GM19238 (cell line): Measurements from ENCODE around the gene FAM204A.

ENCODE experiments used
- DNase-seq: peaks from one replicate; pipeline ENCODE4 v3.0.0; 2011; ENCODE audit warnings: low spot score; ENCODE audit not compliant: insufficient read length

FAM204A gene

GRCh38 chr10:118341791-118342637 is at the start of gene FAM204A:
TSS of gene FAM204A (minus strand) at chr10:118342324. CDS start at chr10:118336415, 5,909 bp downstream.
- DNase-seq: peak; percentile 90

GRCh38 chr10:118383699-118384098 is 41.6 kb upstream of the FAM204A start:
- no peak for DNase-seq

- DNase-seq: no peak
Observed at GRCh38 chr10:118383063-118383689, 41.1 kb upstream of the FAM204A start.

GRCh38 chr10:118374404-118374803 is 32.3 kb upstream of the FAM204A start:
- no peak for DNase-seq

- DNase-seq: no peak
Observed at GRCh38 chr10:118373786-118374185, 31.7 kb upstream of the FAM204A start.

- DNase-seq: no peak
Observed at GRCh38 chr10:118370499-118370898, 28.4 kb upstream of the FAM204A start.

GRCh38 chr10:118369641-118370205 is 27.6 kb upstream of the FAM204A start:
- no peak for DNase-seq

- no peak for DNase-seq
Observed at GRCh38 chr10:118365702-118366101, 23.6 kb upstream of the FAM204A start.

GRCh38 chr10:118362103-118362502 is 20.0 kb upstream of the FAM204A start:
- DNase-seq: no peak

GRCh38 chr10:118358327-118358726 is 16.2 kb upstream of the FAM204A start:
- no peak for DNase-seq

GRCh38 chr10:118357841-118358240 is 15.7 kb upstream of the FAM204A start:
- no peak for DNase-seq

- DNase-seq: no peak
Observed at GRCh38 chr10:118356628-118357027, 14.5 kb upstream of the FAM204A start.

GRCh38 chr10:118355234-118355633 is 13.1 kb upstream of the FAM204A start:
- DNase-seq: no peak

GRCh38 chr10:118349235-118349634 is 7.1 kb upstream of the FAM204A start:
- no peak for DNase-seq

GRCh38 chr10:118343549-118343948 is 1.4 kb upstream of the FAM204A start:
- no peak for DNase-seq

GRCh38 chr10:118343115-118343514 is 991 bp upstream of the FAM204A start:
- DNase-seq: no peak

- no peak for DNase-seq
Observed at GRCh38 chr10:118342638-118343020, 505 bp upstream of the FAM204A start.

GRCh38 chr10:118340486-118340885 is 1.6 kb downstream of the FAM204A start:
- no peak for DNase-seq

GRCh38 chr10:118339111-118339510 is 3.0 kb downstream of the FAM204A start:
- DNase-seq: no peak

GRCh38 chr10:118337356-118337755 is 4.8 kb downstream of the FAM204A start:
- no peak for DNase-seq

GRCh38 chr10:118333871-118334270 is 8.3 kb downstream of the FAM204A start:
- DNase-seq: no peak

- no peak for DNase-seq
Observed at GRCh38 chr10:118332948-118333710, 9.0 kb downstream of the FAM204A start.
